ENCODE results near the gene SLC49A4. TPM values are rescaled to one million over a fixed set of nuclear protein-coding genes. Genes with fewer than 3 reads are reported as not detected.

SLC49A4 gene
- total RNA-seq, 1 experiment from 2014 or later, result 13.8 TPM

GRCh38 chr3:122785231-122785630 lies 9.6 kb upstream of the SLC49A4 start:
- no peak for DNase-seq (ENCODE audit: low spot score)

- DNase-seq (ENCODE audit: low spot score), result peak; percentile 66
These were observed 8.8 kb upstream of the SLC49A4 start for GRCh38 chr3:122786066-122786465.

GRCh38 chr3:122787872-122788271 lies 7.0 kb upstream of the SLC49A4 start:
- no peak for DNase-seq (ENCODE audit: low spot score)

DNA sequence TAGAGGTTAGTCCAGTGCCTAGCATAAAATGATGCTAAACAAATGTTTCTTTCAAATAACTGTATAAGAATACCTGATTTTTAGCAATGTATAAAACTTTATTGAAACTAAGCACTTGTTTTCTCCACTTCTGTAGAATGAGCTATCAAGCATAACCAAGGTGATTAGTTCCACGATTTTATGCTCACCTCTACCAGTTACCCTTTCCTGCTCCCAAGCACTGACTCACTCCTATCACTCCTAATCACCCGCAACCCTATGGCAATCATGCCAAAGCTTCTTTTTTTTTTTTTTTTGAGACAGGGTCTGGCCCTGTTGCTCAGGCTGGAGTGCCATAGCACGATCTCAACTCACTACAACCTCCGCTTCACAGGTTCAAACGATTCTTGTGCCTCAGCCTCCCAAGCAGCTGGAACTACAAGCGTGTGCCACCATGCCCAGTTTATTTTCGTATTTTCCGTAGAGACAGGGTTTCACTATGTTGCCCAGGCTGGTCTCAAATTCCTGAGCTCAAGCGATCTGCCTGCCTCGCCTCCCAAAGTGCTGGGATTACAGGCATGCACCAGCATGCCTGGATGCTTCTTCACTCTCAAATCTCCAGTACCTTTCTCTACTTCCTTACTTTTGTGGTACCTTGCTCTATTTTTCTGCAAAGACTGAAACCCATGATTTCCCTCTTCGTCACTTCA lies 5.1 kb upstream of the SLC49A4 start:
- no peak for DNase-seq (ENCODE audit: low spot score)

- peak; percentile 91 for DNase-seq (ENCODE audit: low spot score)
These were observed 1.1 kb upstream of the SLC49A4 start, which contains the start of gene HSPBAP1 for GRCh38 chr3:122793568-122794416. Gene HSPBAP1 (minus strand): TSS chr3:122793831. CDS start chr3:122793680, 151 bp downstream.

GRCh38 chr3:122794483-122794778 lies 438 bp upstream of the SLC49A4 start:
- no peak for DNase-seq (ENCODE audit: low spot score)

- peak; percentile 4 for DNase-seq (ENCODE audit: low spot score)
These were observed 866 bp downstream of the SLC49A4 start for GRCh38 chr3:122795674-122796195.

DNA sequence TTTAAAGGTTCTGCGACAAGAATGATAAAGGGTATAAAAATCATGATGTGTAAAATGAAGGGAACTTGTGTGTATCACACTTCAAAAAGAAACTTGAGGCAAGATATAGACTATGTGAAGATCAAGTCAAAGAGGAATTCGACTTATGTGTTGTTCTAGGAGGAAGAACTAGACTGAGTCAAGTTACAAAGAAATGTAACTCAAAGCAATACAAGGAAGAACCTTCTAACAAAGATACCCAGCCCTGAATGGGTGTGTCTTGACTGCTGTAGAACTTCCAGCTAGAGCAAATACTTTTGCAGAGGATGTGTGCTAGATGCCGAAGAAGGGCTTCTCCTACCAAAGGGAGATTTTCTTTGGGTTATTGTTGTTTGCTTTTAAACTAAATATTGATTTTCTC lies 2.4 kb downstream of the SLC49A4 start:
- DNase-seq (ENCODE audit: low spot score), result no peak

DNA sequence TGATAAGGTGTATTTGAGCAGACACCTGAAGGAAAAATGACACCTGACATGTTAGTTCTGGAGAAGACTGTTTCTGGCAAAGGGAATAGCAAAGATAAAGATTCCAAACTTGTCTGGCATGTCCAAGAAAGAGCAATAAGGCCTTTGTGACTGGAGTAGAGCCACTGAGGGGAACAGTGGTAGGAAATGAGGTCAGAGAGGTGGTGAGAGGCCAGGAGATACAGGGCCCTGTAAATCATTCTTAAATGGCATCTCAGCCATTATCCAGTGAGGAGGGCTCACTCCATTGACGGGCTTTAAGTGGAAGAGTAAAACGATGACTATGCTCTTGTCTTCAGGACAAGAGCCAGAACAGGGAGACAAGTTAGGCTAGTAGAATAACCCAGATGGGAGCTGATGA lies 4.5 kb downstream of the SLC49A4 start:
- DNase-seq (ENCODE audit: low spot score), result no peak

- DNase-seq (ENCODE audit: low spot score), result no peak
These were observed 5.2 kb downstream of the SLC49A4 start for GRCh38 chr3:122800031-122800430.

DNA sequence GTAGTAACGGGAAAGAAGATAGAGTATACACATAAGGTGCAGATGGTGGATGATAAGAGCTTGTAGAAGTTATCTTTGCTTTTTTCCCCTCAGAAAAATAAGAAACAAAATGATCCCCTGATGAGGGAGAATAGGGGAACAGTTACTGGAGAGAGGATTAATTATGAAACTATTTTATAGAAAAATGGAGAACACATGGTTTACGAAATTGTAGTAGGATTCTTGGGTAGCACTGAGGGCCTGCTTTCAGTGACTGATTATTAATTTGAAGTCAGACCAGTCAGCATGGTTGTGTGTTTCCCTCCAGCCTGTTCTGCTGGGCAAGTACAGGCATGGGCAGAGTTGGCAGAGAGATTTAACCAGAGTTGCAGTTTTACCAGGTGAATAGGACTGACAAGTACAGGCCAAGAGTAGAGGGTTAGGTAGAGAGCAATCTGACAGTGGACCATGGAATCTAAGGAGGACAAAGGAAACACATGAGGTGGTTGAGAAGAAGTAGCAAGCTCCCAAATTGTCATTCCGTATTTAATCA lies 5.9 kb downstream of the SLC49A4 start:
- DNase-seq (ENCODE audit: low spot score), result no peak

GRCh38 chr3:122802323-122802722 lies 7.5 kb downstream of the SLC49A4 start:
- DNase-seq (ENCODE audit: low spot score), result no peak

DNA sequence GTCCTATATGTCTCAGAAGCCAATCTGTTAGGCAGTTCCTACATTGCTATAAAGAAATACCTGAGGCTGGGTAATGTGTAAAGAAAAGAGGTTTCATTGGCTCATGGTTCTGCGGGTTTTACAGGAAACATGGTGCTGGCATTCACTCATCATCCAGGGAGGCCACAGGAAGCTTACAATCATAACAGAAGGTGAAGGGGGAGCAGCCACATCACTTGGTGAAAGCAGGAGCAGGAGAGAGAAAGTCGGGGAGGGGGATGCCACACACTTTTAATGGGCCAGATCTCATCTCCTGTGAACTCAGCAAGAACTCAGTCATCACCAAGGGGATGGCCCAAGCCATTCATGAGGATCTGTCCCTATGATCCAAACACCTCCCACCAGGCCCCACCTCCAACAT lies 9.1 kb downstream of the SLC49A4 start:
- DNase-seq (ENCODE audit: low spot score), result no peak

GRCh38 chr3:122810734-122811133 lies 15.9 kb downstream of the SLC49A4 start:
- no peak for DNase-seq (ENCODE audit: low spot score)

GRCh38 chr3:122816587-122816986 lies 21.7 kb downstream of the SLC49A4 start:
- no peak for DNase-seq (ENCODE audit: low spot score)

GRCh38 chr3:122824465-122825381 lies 29.9 kb downstream of the SLC49A4 start:
- DNase-seq (ENCODE audit: low spot score), result no peak

GRCh38 chr3:122825460-122825859 lies 30.6 kb downstream of the SLC49A4 start:
- no peak for DNase-seq (ENCODE audit: low spot score)

- DNase-seq (ENCODE audit: low spot score), result no peak
These were observed 31.4 kb downstream of the SLC49A4 start for GRCh38 chr3:122826278-122826677.

DNA sequence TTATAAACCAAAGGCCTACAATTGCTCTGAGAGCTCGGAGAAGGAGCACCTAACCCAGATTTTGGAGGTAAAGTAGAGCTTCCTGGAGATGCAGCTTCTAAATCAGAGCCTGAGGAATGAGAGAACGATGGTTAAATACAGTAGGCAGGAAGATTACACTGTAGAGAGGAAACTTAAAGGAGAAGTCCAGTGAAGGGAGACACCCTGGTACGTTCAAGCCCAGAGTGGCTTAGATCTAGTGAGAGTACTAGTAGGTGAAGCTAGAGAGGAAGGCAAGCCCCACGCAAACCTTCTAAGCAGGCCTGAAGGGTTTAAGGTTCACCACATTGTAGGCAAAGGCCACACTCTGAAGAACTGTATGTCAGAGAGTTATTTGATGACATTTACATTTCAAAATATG lies 33.4 kb downstream of the SLC49A4 start:
- DNase-seq (ENCODE audit: low spot score), result no peak

DNA sequence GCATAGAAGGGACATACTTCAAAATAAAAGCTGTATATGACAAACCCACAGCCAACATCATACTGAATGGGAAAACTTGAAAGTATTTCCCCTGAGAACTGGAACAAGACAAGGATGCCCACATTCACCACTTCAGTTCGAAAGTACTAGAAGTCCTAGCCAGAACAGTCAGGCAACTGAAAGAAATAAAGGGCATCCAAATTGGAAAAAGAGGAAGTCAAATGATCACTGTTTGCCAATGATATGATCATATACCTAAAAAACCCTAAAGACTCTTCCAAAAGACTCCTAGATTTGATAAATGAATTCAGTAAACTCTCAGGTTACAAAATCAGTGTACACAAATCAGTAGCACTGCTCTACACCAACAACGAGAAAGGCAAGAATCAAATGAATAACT lies 40.7 kb downstream of the SLC49A4 start:
- DNase-seq (ENCODE audit: low spot score), result no peak

DNA sequence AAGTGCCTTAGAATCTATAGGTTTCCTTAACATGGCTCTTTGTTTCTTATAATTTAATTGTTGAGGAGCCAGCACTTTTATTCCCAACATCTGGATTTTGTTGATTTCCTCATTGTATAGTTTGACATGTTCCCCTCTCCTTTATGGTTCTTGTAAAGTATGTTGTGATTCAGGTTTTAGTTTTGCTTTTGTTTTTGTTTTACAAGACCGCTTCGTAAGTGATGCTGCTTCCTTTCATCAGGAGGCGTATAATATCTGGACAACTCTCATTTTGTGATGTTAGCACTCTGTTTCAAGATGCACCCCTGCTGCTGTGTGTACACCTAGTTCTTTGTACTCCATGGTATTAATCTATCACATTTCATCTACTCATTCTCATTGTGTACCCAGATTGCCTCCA lies 48.7 kb downstream of the SLC49A4 start:
- no peak for DNase-seq (ENCODE audit: low spot score)

DNA sequence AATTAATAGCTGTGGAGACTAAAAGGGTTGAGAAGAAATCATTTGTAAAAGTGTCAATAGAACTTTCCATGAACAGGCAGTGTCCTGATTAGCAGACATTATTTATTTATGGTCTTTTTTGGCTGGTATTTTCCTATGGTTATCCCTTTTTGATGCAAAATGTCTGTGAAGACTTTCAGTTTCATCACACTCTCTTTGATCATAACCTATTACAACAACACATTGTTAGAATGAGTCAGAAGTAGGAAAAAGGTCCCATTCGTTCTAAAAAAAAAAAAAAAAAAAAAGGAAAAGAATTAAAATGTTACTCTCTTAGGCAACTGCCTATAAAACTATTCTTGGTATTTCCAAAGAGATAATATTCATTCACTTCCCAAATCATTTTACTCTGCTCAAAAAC lies 62.1 kb downstream of the SLC49A4 start:
- no peak for DNase-seq (ENCODE audit: low spot score)
